Measurements from ENCODE around the gene CYB561.

The CYB561 gene

GRCh38 chr17:63441654-63442053 is 4.5 kb downstream of the CYB561 start:
- Histone ChIP-seq H3K4me3 (ENCODE audit: low read length) (no peak overlapping the region), H3K9ac (ENCODE audit: low read length) (no peak overlapping the region), H3K9me3 (ENCODE audit: insufficient read depth, low read length) (no peaks in the 10 kb centered on the region), H3K4me1 (ENCODE audit: low read length) (peaks cover 5% of the 10 kb centered on the region), H3K36me3 (replicated peaks; ENCODE audit: low read depth, low read length) (no peaks in the 10 kb centered on the region), H3K4me2 (ENCODE audit: low read length) (no peak overlapping the region), H4K20me1 (ENCODE audit: insufficient read depth, low read length) (no peaks in the 10 kb centered on the region), H2AFZ (ENCODE audit: low read depth, low read length) (no peak overlapping the region), H3K27ac (ENCODE audit: low read length) (no peak overlapping the region), H3K79me2 (ENCODE audit: low read length) (no peaks in the 10 kb centered on the region), H3K27me3 (ENCODE audit: low read depth, low read length) (no peaks in the 10 kb centered on the region)
- TF ChIP-seq, protein P1, sequence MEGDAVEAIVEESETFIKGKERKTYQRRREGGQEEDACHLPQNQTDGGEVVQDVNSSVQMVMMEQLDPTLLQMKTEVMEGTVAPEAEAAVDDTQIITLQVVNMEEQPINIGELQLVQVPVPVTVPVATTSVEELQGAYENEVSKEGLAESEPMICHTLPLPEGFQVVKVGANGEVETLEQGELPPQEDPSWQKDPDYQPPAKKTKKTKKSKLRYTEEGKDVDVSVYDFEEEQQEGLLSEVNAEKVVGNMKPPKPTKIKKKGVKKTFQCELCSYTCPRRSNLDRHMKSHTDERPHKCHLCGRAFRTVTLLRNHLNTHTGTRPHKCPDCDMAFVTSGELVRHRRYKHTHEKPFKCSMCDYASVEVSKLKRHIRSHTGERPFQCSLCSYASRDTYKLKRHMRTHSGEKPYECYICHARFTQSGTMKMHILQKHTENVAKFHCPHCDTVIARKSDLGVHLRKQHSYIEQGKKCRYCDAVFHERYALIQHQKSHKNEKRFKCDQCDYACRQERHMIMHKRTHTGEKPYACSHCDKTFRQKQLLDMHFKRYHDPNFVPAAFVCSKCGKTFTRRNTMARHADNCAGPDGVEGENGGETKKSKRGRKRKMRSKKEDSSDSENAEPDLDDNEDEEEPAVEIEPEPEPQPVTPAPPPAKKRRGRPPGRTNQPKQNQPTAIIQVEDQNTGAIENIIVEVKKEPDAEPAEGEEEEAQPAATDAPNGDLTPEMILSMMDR (IDR thresholded peaks at IDR 0.05; ENCODE audit: low read depth, low read length) = no peak
- no peak for TF ChIP-seq EZH2phosphoT487 (IDR thresholded peaks at IDR 0.05; ENCODE audit: low read depth)

DNA sequence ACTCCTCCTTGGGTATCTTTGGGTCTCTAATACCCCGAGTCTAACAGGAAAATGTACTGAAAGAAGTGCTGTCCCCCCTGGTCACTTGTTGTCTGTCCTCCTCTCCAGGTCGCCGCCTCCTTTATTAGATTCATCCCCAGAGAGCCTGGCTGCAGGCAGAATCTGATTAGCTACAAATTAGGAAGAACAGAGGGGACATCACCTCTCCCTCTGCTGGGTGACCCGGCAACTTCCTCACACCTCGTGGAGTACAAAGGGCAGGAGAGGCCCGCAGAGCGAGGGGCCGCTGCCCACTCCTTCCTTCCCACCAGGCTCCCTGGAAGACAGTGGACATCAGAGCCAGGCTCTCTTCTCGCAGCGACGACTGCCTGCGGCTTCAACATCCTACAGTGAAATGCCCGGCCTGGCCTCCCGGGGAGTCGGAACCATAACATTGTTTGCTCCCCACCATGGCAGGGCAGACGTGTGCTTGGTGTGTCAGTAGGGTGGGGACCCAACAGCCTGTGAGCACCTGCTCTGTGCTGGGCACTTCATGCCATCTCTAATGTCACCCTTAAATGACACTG is 5.3 kb downstream of the CYB561 start:
- no peak overlapping the region for H3K4me3 ChIP-seq (ENCODE audit: low read length)
- H4K20me1 ChIP-seq (ENCODE audit: insufficient read depth, low read length) = no peaks in the 10 kb centered on the region
- H3K79me2 ChIP-seq (ENCODE audit: low read length) = no peaks in the 10 kb centered on the region
- H3K4me1 ChIP-seq (ENCODE audit: low read length) = no peaks in the 10 kb centered on the region
- no peak overlapping the region for H2AFZ ChIP-seq (ENCODE audit: low read depth, low read length)
- TF ChIP-seq, protein P1 (IDR thresholded peaks at IDR 0.05; ENCODE audit: low read depth, low read length) = no peak
- TF ChIP-seq EZH2phosphoT487 (IDR thresholded peaks at IDR 0.05; ENCODE audit: low read depth) = no peak
- H3K4me2 ChIP-seq (ENCODE audit: low read length) = no peak overlapping the region
- no peak overlapping the region for H3K27ac ChIP-seq (ENCODE audit: low read length)
- H3K36me3 ChIP-seq (replicated peaks; ENCODE audit: low read depth, low read length) = no peaks in the 10 kb centered on the region
- no peaks in the 10 kb centered on the region for H3K27me3 ChIP-seq (ENCODE audit: low read depth, low read length)
- no peak overlapping the region for H3K9ac ChIP-seq (ENCODE audit: low read length)
- no peaks in the 10 kb centered on the region for H3K9me3 ChIP-seq (ENCODE audit: insufficient read depth, low read length)

DNA sequence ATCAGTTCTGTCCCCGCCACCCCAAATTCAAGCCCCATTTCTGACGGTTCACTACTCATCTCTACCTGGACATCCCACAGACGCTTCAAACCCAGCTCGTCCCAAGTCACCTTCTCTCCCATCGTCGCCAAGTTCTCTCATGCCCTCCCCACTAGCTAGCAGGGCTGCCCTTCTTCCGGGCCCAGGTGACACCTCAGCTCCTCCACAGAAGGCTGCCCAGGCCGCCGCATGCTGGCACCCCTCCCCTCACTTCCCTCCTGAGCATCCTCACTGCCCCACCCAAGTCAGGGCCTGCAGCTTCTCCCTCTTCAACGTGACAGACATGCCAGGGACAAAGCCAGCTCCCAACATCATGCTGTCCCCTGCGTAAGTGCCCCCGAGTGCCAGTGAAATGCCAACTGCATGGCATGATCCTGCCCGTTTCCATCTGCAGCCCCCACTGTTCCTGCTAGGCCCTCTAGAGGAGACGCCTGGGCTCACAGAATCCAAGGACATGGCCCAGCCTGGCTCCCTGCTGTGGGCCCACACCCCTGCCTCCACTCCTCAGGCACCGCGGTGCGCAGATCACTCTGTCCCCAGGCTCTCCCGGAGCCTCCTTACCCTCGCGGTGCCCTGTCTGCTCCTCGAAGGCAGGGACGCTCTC is 5.9 kb downstream of the CYB561 start:
- Histone ChIP-seq H3K79me2 (ENCODE audit: low read length) (no peaks in the 10 kb centered on the region), H3K36me3 (replicated peaks; ENCODE audit: low read depth, low read length) (no peaks in the 10 kb centered on the region), H3K4me3 (ENCODE audit: low read length) (no peak overlapping the region), H3K9ac (ENCODE audit: low read length) (no peak overlapping the region), H3K4me2 (ENCODE audit: low read length) (no peak overlapping the region), H3K27me3 (ENCODE audit: low read depth, low read length) (no peaks in the 10 kb centered on the region), H3K9me3 (ENCODE audit: insufficient read depth, low read length) (no peaks in the 10 kb centered on the region), H2AFZ (ENCODE audit: low read depth, low read length) (no peak overlapping the region), H3K27ac (ENCODE audit: low read length) (no peak overlapping the region), H4K20me1 (ENCODE audit: insufficient read depth, low read length) (no peaks in the 10 kb centered on the region), H3K4me1 (ENCODE audit: low read length) (no peaks in the 10 kb centered on the region)
- TF ChIP-seq EZH2phosphoT487 (IDR thresholded peaks at IDR 0.05; ENCODE audit: low read depth) = no peak
- TF ChIP-seq, protein P1 (IDR thresholded peaks at IDR 0.05; ENCODE audit: low read depth, low read length) = no peak

- Histone ChIP-seq H4K20me1 (ENCODE audit: insufficient read depth, low read length) (no peaks in the 10 kb centered on the region), H3K27ac (ENCODE audit: low read length) (no peak overlapping the region), H3K36me3 (replicated peaks; ENCODE audit: low read depth, low read length) (no peaks in the 10 kb centered on the region), H3K4me3 (ENCODE audit: low read length) (no peak overlapping the region), H3K79me2 (ENCODE audit: low read length) (no peaks in the 10 kb centered on the region), H3K9me3 (ENCODE audit: insufficient read depth, low read length) (no peaks in the 10 kb centered on the region), H3K9ac (ENCODE audit: low read length) (no peak overlapping the region), H3K4me1 (ENCODE audit: low read length) (no peaks in the 10 kb centered on the region), H3K4me2 (ENCODE audit: low read length) (no peak overlapping the region), H3K27me3 (ENCODE audit: low read depth, low read length) (no peaks in the 10 kb centered on the region), H2AFZ (ENCODE audit: low read depth, low read length) (no peak overlapping the region)
- TF ChIP-seq, protein P1 (IDR thresholded peaks at IDR 0.05; ENCODE audit: low read depth, low read length) = no peak
- TF ChIP-seq EZH2phosphoT487 (IDR thresholded peaks at IDR 0.05; ENCODE audit: low read depth) = no peak
These were observed 6.4 kb downstream of the CYB561 start for GRCh38 chr17:63439687-63440086.

Data from OCI-LY3 (cell line).